HG03378 (cell line): ENCODE data around the gene EML1.

Experiments used
- ATAC-seq: cut with Tn5 transposase; IDR thresholded peaks from one replicate; pipeline ENCODE4 v1.9.1; 2021; ENCODE audit warnings: mild to moderate bottlenecking, moderate library complexity; ENCODE audit not compliant: unreplicated experiment

EML1 gene

GRCh38 chr14:99777951-99778350 is 15.3 kb upstream of the EML1 start:
- ATAC-seq = no peak

GRCh38 chr14:99779751-99780150 is 13.5 kb upstream of the EML1 start:
- no peak for ATAC-seq

GRCh38 chr14:99780690-99781089 is 12.5 kb upstream of the EML1 start:
- no peak for ATAC-seq

- no peak for ATAC-seq
Observed at GRCh38 chr14:99781091-99781490, 12.1 kb upstream of the EML1 start.

- no peak for ATAC-seq
Observed at GRCh38 chr14:99781853-99782610, 11.2 kb upstream of the EML1 start.

- ATAC-seq = no peak
Observed at GRCh38 chr14:99784508-99784907, 8.7 kb upstream of the EML1 start.

- ATAC-seq = no peak
Observed at GRCh38 chr14:99785426-99785825, 7.8 kb upstream of the EML1 start.

- ATAC-seq = no peak
Observed at GRCh38 chr14:99786511-99786989, 6.7 kb upstream of the EML1 start.

GRCh38 chr14:99788713-99789112 is 4.5 kb upstream of the EML1 start:
- ATAC-seq = no peak

GRCh38 chr14:99789581-99789980 is 3.6 kb upstream of the EML1 start:
- ATAC-seq = no peak

GRCh38 chr14:99790201-99790977 is 2.8 kb upstream of the EML1 start:
- no peak for ATAC-seq

- ATAC-seq = no peak
Observed at GRCh38 chr14:99790978-99791376, 2.2 kb upstream of the EML1 start.

- ATAC-seq = no peak
Observed at GRCh38 chr14:99791476-99792209, 1.6 kb upstream of the EML1 start.

GRCh38 chr14:99792210-99792535 is 1.0 kb upstream of the EML1 start:
- no peak for ATAC-seq

GRCh38 chr14:99792551-99793212 is 531 bp upstream of the EML1 start:
- ATAC-seq = no peak

GRCh38 chr14:99794151-99794780 is 1.1 kb downstream of the EML1 start:
- ATAC-seq = no peak

GRCh38 chr14:99795046-99795445 is 1.8 kb downstream of the EML1 start:
- ATAC-seq = no peak

GRCh38 chr14:99797231-99797630 is 4.0 kb downstream of the EML1 start:
- ATAC-seq = no peak

- ATAC-seq = no peak
Observed at GRCh38 chr14:99800781-99801180, 7.6 kb downstream of the EML1 start.

GRCh38 chr14:99802301-99803105 is 9.3 kb downstream of the EML1 start:
- ATAC-seq = no peak
